Measurements from ENCODE around the gene ZBTB6. TPM values are rescaled to one million over a fixed set of nuclear protein-coding genes. Genes with fewer than 3 reads are reported as not detected.
A peak's percentile ranks its signal among the peaks of the same experiment; 100 is the strongest.

ZBTB6 gene
- total and polyA plus RNA-seq, 2 of the 13 experiments (the other 11 are each of a cell fraction or from before 2014, with no cell fraction given): 3.7 to 7.1 TPM

DNA sequence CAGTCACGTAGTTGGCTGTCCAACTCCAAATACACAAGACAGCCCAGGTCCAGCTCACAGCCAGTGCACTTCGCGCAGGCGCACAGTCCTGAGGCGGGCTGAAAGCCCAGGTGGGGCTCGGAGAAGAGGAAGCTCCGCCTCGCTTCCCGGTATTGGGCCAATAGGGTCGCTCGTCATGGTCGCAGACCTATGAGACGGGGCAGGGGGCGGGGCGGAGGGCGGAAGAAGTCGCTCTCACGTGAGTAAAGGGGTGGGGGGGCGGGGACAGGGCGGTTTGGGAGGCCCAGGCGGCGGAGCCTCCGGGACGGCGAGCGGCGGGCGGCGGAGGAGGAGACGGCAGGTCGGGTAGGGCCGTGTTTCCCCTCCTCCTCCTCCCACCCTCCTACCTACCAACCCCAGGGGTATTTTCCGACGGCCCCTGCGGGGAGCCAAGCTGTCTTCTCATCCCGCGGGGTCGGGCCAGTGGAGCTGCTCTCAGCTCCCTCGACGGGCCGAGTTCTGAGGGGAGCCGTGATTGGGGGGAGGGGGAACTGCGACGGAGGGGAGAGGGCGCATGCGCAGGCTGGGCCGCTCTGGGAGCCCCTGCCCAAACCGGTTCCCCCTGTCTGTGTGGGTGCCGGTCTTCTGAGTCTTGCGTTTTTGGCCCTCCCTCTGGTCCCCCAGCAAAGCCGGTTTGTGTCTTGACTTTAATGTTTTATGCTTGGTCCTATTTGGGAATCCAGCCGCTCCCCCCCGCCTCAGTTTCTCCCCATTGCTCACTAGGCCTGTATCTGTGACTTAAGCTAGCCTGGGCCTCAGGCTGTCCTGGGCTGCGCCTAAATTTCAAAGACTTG, 27.8 kb upstream of the ZBTB6 start, which contains the start of gene RABGAP1 (continued):
- TF ChIP-seq, protein P1, sequence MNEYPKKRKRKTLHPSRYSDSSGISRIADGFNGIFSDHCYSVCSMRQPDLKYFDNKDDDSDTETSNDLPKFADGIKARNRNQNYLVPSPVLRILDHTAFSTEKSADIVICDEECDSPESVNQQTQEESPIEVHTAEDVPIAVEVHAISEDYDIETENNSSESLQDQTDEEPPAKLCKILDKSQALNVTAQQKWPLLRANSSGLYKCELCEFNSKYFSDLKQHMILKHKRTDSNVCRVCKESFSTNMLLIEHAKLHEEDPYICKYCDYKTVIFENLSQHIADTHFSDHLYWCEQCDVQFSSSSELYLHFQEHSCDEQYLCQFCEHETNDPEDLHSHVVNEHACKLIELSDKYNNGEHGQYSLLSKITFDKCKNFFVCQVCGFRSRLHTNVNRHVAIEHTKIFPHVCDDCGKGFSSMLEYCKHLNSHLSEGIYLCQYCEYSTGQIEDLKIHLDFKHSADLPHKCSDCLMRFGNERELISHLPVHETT (CRISPR knock-in tag; conservative IDR thresholded peaks at IDR 0.05): no peak
- no peak for TF ChIP-seq ZBTB8A (CRISPR knock-in tag; IDR thresholded peaks at IDR 0.05; ENCODE audit: borderline replicate concordance, low read depth)
- no peak for TF ChIP-seq SP5 (CRISPR knock-in tag; IDR thresholded peaks at IDR 0.05; ENCODE audit: borderline replicate concordance, low read depth)
- no peak; the same call in 1 of the 2 replicates for TF ChIP-seq ZNF703 (CRISPR knock-in tag; IDR thresholded peaks at IDR 0.05; ENCODE audit: borderline replicate concordance)
- peak; percentile 85; the same call in 1 of the 2 replicates for TF ChIP-seq YEATS4 (CRISPR knock-in tag; IDR thresholded peaks at IDR 0.05; ENCODE audit: borderline replicate concordance)
- no peak for TF ChIP-seq PLRG1 (conservative IDR thresholded peaks at IDR 0.05)
- TF ChIP-seq TOPORS (CRISPR knock-in tag; IDR thresholded peaks at IDR 0.05): no peak
- TF ChIP-seq ZNF136 (CRISPR knock-in tag; IDR thresholded peaks at IDR 0.05; ENCODE audit: low read depth): no peak
- TF ChIP-seq ZNF292 (CRISPR knock-in tag; IDR thresholded peaks at IDR 0.05; ENCODE audit: borderline replicate concordance, low read depth): peak; percentile 64
- no peak for TF ChIP-seq MTF1 (CRISPR knock-in tag; IDR thresholded peaks at IDR 0.05)
- peak; percentile 71 for TF ChIP-seq SAP130 (CRISPR knock-in tag; IDR thresholded peaks at IDR 0.05; ENCODE audit: low read depth)
- no peak for TF ChIP-seq ZFP41 (CRISPR knock-in tag; IDR thresholded peaks at IDR 0.05; ENCODE audit: borderline replicate concordance)
- peak; percentile 70; the same call in 1 of the 2 replicates for TF ChIP-seq NFKB2 (CRISPR knock-in tag; IDR thresholded peaks at IDR 0.05; ENCODE audit: borderline replicate concordance)
- no peak for TF ChIP-seq ZBTB7B (CRISPR knock-in tag; IDR thresholded peaks at IDR 0.05)
- TF ChIP-seq, protein P2, sequence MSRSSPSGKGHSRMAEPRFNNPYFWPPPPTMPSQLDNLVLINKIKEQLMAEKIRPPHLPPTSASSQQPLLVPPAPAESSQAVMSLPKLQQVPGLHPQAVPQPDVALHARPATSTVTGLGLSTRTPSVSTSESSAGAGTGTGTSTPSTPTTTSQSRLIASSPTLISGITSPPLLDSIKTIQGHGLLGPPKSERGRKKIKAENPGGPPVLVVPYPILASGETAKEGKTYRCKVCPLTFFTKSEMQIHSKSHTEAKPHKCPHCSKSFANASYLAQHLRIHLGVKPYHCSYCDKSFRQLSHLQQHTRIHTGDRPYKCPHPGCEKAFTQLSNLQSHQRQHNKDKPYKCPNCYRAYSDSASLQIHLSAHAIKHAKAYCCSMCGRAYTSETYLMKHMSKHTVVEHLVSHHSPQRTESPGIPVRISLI (CRISPR knock-in tag; IDR thresholded peaks at IDR 0.05; ENCODE audit: borderline replicate concordance): 0 out of 2 replicates have a peak, but pooled peaks have one; percentile 20
- TF ChIP-seq, protein P3, sequence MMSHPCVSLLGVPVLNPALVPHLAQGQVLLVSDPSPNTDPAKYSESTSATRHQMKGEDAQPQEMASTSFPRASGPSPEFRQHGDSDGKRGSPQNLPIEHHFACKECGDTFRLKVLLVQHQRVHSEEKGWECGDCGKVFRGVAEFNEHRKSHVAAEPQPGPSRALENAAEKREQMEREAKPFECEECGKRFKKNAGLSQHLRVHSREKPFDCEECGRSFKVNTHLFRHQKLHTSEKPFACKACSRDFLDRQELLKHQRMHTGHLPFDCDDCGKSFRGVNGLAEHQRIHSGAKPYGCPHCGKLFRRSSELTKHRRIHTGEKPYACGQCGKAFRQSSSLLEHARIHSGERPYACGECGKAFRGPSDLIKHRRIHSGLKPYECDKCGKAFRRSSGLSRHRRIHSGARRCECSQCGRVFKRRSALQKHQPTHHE (CRISPR knock-in tag; IDR thresholded peaks at IDR 0.05; ENCODE audit: borderline replicate concordance): peak; percentile 88; the same call in 1 of the 2 replicates
- TF ChIP-seq ARHGAP35 (CRISPR knock-in tag; IDR thresholded peaks at IDR 0.05; ENCODE audit: borderline replicate concordance): no peak
- no peak for TF ChIP-seq ZKSCAN1 (IDR thresholded peaks at IDR 0.05; ENCODE audit: low read length)
- no peak for TF ChIP-seq ZBTB10 (CRISPR knock-in tag; IDR thresholded peaks at IDR 0.05; ENCODE audit: borderline replicate concordance)

All from HepG2 (cell line).